HL-60 (cell line): Measurements from ENCODE around the gene WWOX.

Experiments used
- DNase-seq, 2 experiments: peaks; one replicate each; pipeline ENCODE4 v3.0.0-alpha.2; 2010 to 2020; ENCODE audit warnings: low read depth in 1 of 2, low spot score in 1 of 2
- H3K27ac ChIP-seq: fragments of 250-450 bp; sonication (Bioruptor Pico); replicated peaks from 2 replicates; pipeline ENCODE4 v1.5.1; 2020; ENCODE audit warnings: mild to moderate bottlenecking, moderate library complexity
- H3K27me3 ChIP-seq: fragments of 250-450 bp; sonication (Bioruptor Pico); 2 replicates; pipeline ENCODE4 v1.5.1; 2021; ENCODE audit warnings: mild to moderate bottlenecking, moderate library complexity; ENCODE audit not compliant: insufficient read depth, poor library complexity, severe bottlenecking
- H3K4me3 ChIP-seq: replicated peaks from 2 replicates; pipeline ENCODE4 v1.5.1; 2011; ENCODE audit warnings: mild to moderate bottlenecking, control low read depth, low read length; ENCODE audit not compliant: insufficient read depth
- CTCF ChIP-seq: IDR thresholded peaks from one replicate; pipeline ENCODE4 v1.5.1; 2011; ENCODE audit warnings: low read length, control low read depth, inconsistent platforms; ENCODE audit not compliant: insufficient read depth
- GABPA ChIP-seq: IDR thresholded peaks from 2 replicates; pipeline ENCODE4 v1.6.1; 2012; ENCODE audit warnings: low read depth
- POLR2AphosphoS5 ChIP-seq: IDR thresholded peaks from 2 replicates; pipeline ENCODE4 v1.6.1; 2012; ENCODE audit warnings: low read depth
- SPI1 ChIP-seq: IDR thresholded peaks from 2 replicates; pipeline ENCODE4 v1.6.1; 2012; ENCODE audit warnings: low read depth, mild to moderate bottlenecking, borderline replicate concordance
- TF ChIP-seq, protein P1 (sequence below): IDR thresholded peaks from 2 replicates; pipeline ENCODE4 v1.6.1; 2012; ENCODE audit warnings: low read depth; ENCODE audit not compliant: insufficient replicate concordance

The WWOX gene

GRCh38 chr16:78060295-78060694 lies 39.2 kb upstream of the WWOX start:
- TF ChIP-seq SPI1 (no peak), GABPA (no peak), POLR2AphosphoS5 (no peak), CTCF (no peak)
- TF ChIP-seq, protein P1, sequence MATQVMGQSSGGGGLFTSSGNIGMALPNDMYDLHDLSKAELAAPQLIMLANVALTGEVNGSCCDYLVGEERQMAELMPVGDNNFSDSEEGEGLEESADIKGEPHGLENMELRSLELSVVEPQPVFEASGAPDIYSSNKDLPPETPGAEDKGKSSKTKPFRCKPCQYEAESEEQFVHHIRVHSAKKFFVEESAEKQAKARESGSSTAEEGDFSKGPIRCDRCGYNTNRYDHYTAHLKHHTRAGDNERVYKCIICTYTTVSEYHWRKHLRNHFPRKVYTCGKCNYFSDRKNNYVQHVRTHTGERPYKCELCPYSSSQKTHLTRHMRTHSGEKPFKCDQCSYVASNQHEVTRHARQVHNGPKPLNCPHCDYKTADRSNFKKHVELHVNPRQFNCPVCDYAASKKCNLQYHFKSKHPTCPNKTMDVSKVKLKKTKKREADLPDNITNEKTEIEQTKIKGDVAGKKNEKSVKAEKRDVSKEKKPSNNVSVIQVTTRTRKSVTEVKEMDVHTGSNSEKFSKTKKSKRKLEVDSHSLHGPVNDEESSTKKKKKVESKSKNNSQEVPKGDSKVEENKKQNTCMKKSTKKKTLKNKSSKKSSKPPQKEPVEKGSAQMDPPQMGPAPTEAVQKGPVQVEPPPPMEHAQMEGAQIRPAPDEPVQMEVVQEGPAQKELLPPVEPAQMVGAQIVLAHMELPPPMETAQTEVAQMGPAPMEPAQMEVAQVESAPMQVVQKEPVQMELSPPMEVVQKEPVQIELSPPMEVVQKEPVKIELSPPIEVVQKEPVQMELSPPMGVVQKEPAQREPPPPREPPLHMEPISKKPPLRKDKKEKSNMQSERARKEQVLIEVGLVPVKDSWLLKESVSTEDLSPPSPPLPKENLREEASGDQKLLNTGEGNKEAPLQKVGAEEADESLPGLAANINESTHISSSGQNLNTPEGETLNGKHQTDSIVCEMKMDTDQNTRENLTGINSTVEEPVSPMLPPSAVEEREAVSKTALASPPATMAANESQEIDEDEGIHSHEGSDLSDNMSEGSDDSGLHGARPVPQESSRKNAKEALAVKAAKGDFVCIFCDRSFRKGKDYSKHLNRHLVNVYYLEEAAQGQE = no peak
- peaks cover 2% of the 10 kb centered on the region for H3K27me3 ChIP-seq

DNA sequence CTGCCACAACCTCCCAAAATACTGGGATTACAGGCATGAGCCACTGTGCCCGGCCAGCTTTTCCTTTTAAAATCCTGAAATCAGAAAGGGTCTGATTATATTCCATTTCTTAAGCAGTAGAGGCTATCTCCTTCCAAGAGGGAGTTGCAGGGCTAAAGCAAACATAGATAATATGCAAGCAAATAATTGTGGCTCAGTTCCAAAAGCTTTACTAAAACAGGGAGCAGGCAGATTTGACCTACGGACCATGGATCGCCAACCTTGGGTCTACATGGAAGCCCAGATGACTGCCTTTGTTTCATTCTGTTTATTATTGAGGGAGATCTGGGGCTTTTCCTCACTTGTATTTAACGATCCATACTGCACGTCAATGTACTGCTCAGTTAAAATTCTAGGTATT lies 38.6 kb upstream of the WWOX start:
- no peak for DNase-seq
- TF ChIP-seq GABPA = no peak
- TF ChIP-seq SPI1 = no peak
- TF ChIP-seq, protein P1 = no peak
- TF ChIP-seq POLR2AphosphoS5 = no peak
- no peak for TF ChIP-seq CTCF
- Histone ChIP-seq H3K27ac (no peak overlapping the region), H3K4me3 (no peak overlapping the region), H3K27me3 (peaks cover 2% of the 10 kb centered on the region)

More at GRCh38 chr16:78060295-78060694, 39.2 kb upstream of the WWOX start:
- H3K27ac ChIP-seq = no peak overlapping the region
- no peak overlapping the region for H3K4me3 ChIP-seq
- no peak for DNase-seq

DNA sequence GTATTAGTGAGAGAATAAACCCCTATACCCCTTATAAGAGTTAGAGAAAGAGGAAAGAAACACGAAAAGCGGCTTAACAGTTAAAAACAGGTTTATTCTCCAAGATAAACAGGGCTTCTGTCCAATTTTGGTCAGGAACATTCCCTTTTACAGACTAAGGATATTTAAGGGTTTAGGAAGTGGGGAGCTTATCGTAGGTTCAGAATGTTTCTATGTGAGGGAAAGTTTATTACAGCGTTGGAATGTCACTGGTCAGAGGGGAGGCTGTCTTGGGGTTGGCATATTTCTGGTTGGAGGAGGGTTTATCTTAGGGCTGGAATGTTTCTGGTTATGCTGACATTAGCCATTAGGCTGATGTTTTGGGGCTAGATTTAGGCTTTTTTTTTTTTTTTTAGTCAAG lies 34.1 kb upstream of the WWOX start:
- TF ChIP-seq SPI1 = no peak
- no peak for TF ChIP-seq GABPA
- TF ChIP-seq POLR2AphosphoS5 = no peak
- TF ChIP-seq CTCF = no peak
- TF ChIP-seq, protein P1 = no peak
- H3K27me3 ChIP-seq = peaks cover 2% of the 10 kb centered on the region

More for the DNA sequence above, 34.1 kb upstream of the WWOX start:
- no peak for DNase-seq
- Histone ChIP-seq H3K27ac (no peak overlapping the region), H3K4me3 (no peak overlapping the region)
